ENCODE results near the gene TPSAB1. TPM values are rescaled to one million over a fixed set of nuclear protein-coding genes. Genes with fewer than 3 reads are reported as not detected.
"Not testable (repeated sequence)": the region's sequence is repeated elsewhere in the genome, so short reads cannot be mapped to it uniquely, and the experiment has no call there.

Gene TPSAB1
- polyA plus RNA-seq, 3 donors from 2014 or later: not detected

DNA sequence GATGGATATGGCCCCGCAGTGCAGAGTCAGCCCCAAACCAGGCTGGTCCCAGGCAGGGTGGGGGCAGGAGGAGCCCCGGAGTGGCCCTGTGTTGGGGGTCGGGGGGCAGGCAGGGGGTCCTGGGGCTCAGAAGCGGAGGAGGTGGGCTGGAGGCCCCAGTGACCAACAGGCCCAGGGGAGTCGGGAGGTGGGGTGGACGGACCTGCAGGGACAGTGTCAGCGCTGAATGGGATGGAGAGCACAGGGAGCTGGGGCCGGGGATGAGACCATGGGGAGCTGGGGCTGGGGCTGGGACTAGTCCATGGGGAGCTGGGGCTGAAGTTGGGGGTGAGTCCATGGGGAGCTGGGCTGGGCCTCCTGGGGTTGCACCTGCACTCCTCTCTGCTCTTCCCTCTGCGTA is 930 bp upstream of the TPSAB1 start:
- not testable (repeated sequence) for H3K4me3 Mint-ChIP-seq; DNase-seq; H3K9me3 Mint-ChIP-seq; H3K27me3 Mint-ChIP-seq (ENCODE audit: low read depth in 3 of 3); H3K36me3 Mint-ChIP-seq; H3K27ac Mint-ChIP-seq; H3K4me1 Mint-ChIP-seq

DNA sequence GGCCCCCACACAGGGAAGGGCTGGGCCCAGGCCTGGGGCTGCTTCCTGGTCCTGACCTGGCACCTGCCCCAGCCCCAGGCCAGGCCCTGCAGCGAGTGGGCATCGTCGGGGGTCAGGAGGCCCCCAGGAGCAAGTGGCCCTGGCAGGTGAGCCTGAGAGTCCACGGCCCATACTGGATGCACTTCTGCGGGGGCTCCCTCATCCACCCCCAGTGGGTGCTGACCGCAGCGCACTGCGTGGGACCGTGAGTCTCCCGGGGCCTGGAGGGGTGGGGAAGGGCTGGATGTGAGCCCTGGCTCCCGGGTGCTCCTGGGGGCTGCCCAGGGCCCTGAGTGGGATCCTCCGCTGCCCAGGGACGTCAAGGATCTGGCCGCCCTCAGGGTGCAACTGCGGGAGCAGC is 576 bp downstream of the TPSAB1 start:
- not testable (repeated sequence) for H3K9me3 Mint-ChIP-seq; H3K27ac Mint-ChIP-seq; H3K4me3 Mint-ChIP-seq; H3K36me3 Mint-ChIP-seq; DNase-seq; H3K27me3 Mint-ChIP-seq (ENCODE audit: low read depth in 3 of 3)
- peaks cover 11 to 16% of the 10 kb centered on the region in 2 donors for H3K4me1 Mint-ChIP-seq

DNA sequence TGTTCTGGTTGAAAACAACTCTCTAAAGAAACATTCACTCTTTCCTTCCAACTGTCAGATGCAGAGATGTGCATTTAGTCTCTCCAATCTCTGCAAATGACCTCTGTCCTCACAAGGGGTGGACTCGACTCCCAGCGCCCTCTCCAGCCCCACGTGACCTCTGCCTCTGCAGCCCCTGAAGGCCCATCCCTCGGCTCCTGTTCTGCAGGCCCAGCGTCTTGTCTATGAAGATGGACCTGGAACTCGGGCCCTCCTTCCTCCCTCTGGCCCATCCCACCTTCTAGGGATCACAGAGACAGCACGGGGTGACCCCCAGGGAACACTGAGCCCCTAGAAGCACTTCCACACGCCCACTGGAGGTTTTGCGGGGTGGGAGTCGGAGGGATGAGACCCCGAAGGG is 2.9 kb downstream of the TPSAB1 start:
- H3K4me1 Mint-ChIP-seq: peaks cover 11 to 20% of the 10 kb centered on the region in 2 donors
- H3K27ac Mint-ChIP-seq; DNase-seq; H3K9me3 Mint-ChIP-seq; H3K27me3 Mint-ChIP-seq (ENCODE audit: low read depth in 3 of 3); H3K4me3 Mint-ChIP-seq; H3K36me3 Mint-ChIP-seq: not testable (repeated sequence)

DNA sequence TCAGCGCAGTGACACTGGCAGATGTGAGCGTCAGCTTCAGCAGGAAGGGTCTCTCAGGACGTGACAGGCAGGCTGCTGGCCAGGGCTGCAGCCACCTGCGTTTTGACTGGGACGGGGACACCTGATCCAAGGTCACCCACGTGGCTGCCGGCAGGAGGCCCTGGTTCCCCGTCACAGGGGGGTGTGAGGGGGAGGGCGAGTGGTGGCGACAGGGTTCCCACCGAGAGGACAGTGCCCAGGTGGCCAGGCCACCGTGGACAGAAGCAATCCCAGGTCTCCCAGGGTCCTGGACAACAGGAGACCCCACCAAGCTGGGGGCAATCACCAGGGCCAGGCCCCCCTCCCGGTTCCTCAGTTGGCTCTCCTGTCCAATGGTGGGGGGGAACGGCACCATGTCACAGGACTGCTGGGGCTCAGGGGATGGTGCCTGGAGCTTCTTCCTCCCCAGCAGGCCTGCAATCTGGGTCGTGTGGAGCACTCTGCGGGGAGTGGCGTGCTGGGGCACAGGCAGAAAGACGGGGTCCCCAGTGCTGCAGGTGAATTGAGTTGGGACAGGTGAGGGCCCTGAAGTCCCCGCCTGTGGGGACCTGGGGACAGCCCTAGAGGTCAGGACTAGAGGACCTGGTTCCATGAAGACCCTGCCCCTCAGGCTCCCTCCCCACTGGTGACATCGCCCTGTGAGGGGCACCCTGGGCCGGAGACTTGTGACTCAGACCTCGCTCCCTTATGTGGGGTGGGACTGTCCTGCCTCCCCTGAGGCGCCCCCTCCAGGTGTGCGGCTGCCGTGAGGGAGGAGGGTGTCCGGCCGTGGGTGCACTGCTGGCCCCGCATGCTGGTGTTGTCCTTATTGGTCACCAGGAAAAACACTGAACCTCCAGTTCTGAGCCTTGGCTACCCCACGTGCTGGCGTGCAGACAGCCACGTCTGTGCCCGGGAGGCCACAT is 3.7 kb downstream of the TPSAB1 start:
- not testable (repeated sequence) for H3K27ac Mint-ChIP-seq; H3K36me3 Mint-ChIP-seq; H3K27me3 Mint-ChIP-seq (ENCODE audit: low read depth in 3 of 3); H3K9me3 Mint-ChIP-seq; DNase-seq; H3K4me3 Mint-ChIP-seq
- peaks cover 11 to 20% of the 10 kb centered on the region in 2 donors for H3K4me1 Mint-ChIP-seq

DNA sequence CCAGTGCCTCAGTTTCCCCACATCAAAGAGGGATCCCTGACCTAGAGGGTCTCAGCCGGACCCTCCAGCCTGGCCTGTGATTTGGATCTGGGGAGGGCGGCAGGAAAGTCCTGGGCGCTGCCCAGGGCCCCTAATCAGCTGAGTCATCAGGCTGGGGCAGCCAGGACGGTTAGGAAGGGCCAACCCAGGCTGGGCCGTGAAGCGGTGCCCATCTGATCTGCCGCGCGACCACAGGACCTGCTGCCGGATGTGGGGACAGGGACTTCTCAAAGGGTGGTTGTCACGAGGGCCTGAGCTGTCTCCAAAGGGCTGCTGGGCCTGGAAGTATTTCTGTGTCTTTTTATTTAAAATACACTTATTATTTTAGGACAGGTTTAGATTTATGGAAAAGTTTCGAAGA is 4.4 kb downstream of the TPSAB1 start:
- H3K27me3 Mint-ChIP-seq (ENCODE audit: low read depth in 3 of 3): peaks cover 4% of the 10 kb centered on the region in 3 donors
- no peaks in the 10 kb centered on the region for H3K9me3 Mint-ChIP-seq
- peak; percentile 36 to 60 (median 45) for DNase-seq
- peaks cover 11 to 20% of the 10 kb centered on the region in 2 donors for H3K4me1 Mint-ChIP-seq
- H3K36me3 Mint-ChIP-seq: no peaks in the 10 kb centered on the region
- H3K4me3 Mint-ChIP-seq: peak overlapping the region in 3 of 5 donors; percentile 22 to 33 (median 26)
- peak overlapping the region in 3 of 6 donors; percentile 31 to 49 (median 34) for H3K27ac Mint-ChIP-seq

DNA sequence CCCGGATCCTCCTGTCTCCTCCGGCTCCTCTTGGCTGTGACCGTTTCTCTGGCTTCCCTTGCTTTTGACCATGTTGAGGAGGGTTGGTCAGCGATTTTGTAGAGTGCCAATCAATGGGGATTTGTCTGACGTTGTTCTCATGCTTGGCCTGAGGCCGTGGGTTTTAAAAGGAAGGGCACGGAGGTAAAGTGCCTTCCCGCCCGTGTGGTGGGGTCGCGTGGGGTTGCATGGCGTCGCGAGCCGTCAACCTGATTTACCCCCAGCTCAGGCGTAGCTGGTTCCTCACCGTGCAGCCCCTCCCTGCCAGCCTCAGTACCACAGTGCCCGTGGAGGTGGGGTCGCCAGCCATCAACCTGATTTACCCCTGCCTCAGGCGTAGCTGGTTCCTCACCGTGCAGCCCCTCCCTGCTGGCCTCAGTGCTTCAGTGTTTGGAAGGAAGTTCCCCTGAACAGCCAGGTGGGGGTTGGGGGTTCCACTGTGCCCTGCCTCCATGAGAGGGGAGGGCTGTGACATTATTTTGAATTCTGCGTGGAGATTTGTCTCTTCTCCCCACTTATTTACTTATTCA is 5.0 kb downstream of the TPSAB1 start:
- H3K27me3 Mint-ChIP-seq (ENCODE audit: low read depth in 3 of 3): peaks cover 4% of the 10 kb centered on the region in 3 donors

DNA sequence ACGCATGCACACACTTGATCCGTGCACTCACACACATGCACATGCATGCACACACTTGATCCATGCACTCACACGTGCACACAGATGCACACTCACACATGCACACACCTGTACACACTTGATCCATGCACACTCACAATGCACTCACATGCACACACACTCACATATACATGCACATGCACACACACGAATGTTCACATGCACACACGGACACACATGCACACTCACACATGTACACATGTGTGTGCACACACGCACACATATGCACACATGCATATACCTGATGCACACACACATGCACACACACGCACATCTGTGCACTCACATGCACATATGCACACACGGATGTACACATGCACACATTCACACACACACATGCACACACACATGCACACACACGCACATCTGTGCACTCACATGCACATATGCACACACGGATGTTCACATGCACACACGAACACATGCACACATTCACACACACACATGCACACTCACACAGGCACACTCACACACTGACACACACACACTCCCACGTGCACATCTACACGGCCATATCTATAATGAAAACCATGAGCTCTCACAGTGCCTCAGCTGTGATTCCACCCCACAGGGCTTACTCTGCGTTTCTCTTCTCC is 7.5 kb downstream of the TPSAB1 start:
- not testable (repeated sequence) for H3K36me3 Mint-ChIP-seq; H3K27me3 Mint-ChIP-seq (ENCODE audit: low read depth in 3 of 3); H3K4me3 Mint-ChIP-seq; H3K9me3 Mint-ChIP-seq; DNase-seq
- Mint-ChIP-seq H3K4me1 (peaks cover 11 to 20% of the 10 kb centered on the region in 2 donors), H3K27ac (peak overlapping the region in 1 of 6 donors; percentile 55)

More for the DNA sequence above, 5.0 kb downstream of the TPSAB1 start:
- no peaks in the 10 kb centered on the region for H3K36me3 Mint-ChIP-seq
- H3K4me3 Mint-ChIP-seq: peak overlapping the region; percentile 22 to 61 (median 46)
- no peak for DNase-seq
- no peaks in the 10 kb centered on the region for H3K9me3 Mint-ChIP-seq
- peaks cover 11 to 20% of the 10 kb centered on the region in 2 donors for H3K4me1 Mint-ChIP-seq
- H3K27ac Mint-ChIP-seq: peak overlapping the region in 3 of 6 donors; percentile 49 to 82 (median 80)

DNA sequence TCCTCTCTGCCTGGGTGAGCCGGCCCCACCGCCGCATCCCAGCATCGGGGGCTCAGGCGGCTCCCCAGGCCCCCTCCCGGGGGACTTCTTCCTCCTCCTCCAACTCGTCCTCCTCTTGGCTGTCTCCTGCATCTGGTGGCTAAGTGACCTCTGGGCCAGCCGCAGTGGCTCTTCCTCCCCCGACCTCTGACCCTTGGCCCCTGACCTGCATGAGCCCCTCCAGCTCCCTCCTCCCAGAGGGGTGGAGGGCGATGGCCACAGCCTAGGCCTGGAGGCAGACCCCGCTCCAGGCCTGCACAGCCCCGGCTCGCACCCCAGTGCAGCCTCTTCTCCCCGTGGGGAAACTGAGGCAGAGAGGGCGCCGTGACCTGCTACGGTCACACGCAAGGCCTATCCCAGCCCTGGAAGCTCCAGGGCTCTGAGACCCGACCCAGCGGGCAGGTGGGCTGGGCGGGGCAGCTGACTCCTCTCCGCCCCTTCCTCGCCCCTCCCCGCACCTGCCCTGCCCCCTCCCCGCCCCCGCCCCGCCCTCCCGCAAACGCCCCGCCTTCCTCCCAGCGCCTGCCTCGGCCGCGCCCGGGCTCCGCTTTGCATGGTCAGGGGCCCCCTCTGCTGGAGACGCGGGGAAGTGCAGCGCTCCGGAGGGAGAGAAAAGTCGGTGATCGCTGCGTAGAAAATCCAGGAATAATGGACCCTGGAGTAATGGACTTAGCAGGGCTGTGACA is 8.7 kb downstream of the TPSAB1 start:
- not testable (repeated sequence) for H3K27ac Mint-ChIP-seq; DNase-seq; H3K9me3 Mint-ChIP-seq; H3K27me3 Mint-ChIP-seq (ENCODE audit: low read depth in 3 of 3); H3K4me3 Mint-ChIP-seq; H3K36me3 Mint-ChIP-seq
- peaks cover 11 to 20% of the 10 kb centered on the region in 2 donors for H3K4me1 Mint-ChIP-seq

DNA sequence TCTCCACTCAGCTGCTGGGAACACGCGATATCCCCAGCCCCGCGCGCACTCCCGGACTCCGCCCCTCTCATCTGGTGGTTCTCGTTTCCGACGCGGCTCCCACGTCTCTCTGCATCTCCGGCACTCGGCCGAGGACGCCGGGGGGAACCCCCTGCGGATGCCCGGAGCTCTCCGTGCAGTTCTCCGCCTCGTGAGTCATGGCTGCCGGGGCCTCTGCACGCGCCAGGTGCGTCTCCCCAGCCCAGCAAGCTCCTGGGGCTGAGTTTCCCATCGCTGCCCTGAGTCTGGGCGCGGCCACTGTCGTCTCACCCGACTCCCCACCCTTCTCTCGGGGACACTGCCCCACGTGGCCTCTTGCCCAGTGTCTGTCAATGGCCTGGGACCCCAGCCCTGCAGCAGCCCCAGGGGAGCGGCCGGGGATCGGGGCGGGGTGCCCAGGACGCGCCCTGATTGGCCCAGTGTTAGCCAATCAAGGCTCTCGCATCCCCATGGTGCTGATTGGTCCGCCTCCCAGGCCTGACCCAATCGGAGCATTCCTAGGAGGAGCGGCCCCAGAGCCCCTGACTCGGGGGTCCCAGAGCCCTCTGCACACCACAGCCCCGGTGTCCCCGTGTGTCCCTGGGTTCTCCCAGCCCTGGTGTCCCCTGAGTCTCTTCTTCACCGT is 13.3 kb downstream of the TPSAB1 start:
- H3K4me3 Mint-ChIP-seq; H3K36me3 Mint-ChIP-seq; H3K27ac Mint-ChIP-seq; H3K27me3 Mint-ChIP-seq (ENCODE audit: low read depth in 3 of 3); DNase-seq; H3K4me1 Mint-ChIP-seq; H3K9me3 Mint-ChIP-seq: not testable (repeated sequence)

DNA sequence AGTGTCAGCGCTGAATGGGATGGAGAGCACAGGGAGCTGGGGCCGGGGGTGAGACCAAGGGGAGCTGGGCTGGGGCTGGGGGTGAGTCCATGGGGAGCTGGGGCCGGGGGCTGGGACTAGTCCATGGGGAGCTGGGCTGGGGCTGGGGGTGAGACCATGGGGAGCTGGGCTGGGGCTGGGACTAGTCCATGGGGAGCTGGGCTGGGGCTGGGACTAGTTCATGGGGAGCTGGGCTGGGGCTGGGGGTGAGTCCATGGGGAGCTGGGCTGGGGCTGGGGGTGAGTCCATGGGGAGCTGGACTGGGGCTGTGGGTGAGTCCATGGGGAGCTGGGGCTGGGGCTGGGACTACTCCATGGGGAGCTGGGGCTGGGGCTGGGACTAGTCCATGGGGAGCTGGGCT is 14.3 kb downstream of the TPSAB1 start:
- H3K4me1 Mint-ChIP-seq; H3K4me3 Mint-ChIP-seq; H3K27ac Mint-ChIP-seq; H3K27me3 Mint-ChIP-seq (ENCODE audit: low read depth in 3 of 3); H3K9me3 Mint-ChIP-seq; H3K36me3 Mint-ChIP-seq; DNase-seq: not testable (repeated sequence)

DNA sequence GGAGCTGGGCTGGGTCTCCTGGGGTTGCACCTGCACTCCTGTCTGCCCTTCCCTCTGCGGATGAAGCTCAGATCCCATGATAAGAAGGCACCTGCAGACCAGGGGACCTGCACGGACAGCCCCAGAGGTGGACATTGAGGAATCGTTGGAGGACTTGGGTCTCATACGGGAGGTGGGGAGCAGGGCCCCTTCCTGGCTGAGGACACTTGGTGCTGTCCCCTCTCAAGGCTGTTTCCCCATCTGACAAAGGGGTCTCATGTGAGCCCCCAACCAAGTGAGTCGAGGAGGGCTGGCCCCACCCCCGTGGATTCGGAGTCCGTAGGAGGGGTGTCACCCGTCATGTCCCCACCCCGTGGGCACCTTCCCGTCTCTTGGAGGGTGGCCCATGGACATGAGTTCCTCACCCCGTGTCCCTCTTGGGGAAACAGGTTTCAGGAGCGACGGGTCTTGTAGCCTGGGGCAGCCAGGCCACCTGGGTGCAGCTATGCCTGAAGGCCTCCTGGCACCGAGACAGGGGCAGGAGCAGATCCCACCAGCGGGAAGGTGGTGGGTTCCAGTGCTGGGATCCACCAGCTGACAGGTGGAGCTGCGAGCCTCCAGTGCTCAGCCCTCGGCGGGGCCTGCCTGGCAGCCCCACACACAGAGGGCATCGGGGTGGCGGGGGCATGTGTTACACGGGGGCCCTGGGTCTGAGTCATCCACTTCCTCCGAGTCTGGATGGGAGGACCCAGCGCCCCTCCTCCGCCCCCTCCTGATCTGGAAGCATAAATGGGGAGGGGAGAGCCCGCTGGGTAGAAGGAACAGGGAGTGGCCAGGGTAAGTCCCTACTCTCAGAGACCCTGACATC is 15.0 kb downstream of the TPSAB1 start, which contains the start of gene TPSD1:
TSS of gene TPSD1 (plus strand) at position 794 of the 847 bp plus-strand sequence. CDS start 212 bp downstream, outside the sequence.
- not testable (repeated sequence) for H3K27me3 Mint-ChIP-seq (ENCODE audit: low read depth in 3 of 3); H3K4me3 Mint-ChIP-seq

DNA sequence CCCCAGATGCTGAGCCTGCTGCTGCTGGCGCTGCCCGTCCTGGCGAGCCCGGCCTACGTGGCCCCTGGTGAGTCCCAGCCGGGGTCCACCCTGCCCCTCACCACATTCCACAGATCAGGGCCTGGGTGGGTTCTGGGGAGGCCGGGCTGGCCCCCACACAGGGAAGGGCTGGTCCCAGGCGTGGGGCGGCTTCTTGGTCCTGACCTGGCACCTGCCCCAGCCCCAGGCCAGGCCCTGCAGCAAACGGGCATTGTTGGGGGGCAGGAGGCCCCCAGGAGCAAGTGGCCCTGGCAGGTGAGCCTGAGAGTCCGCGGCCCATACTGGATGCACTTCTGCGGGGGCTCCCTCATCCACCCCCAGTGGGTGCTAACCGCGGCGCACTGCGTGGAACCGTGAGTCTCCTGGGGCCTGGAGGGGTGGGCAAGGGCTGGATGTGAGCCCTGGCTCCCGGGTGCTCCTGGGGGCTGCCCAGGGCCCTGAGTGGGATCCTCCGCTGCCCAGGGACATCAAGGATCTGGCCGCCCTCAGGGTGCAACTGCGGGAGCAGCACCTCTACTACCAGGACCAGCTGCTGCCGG is 15.9 kb downstream of the TPSAB1 start:
- not testable (repeated sequence) for H3K36me3 Mint-ChIP-seq

More for the DNA sequence above, 15.0 kb downstream of the TPSAB1 start, which contains the start of gene TPSD1:
- not testable (repeated sequence) for H3K9me3 Mint-ChIP-seq, H3K36me3 Mint-ChIP-seq, H3K4me1 Mint-ChIP-seq, DNase-seq, H3K27ac Mint-ChIP-seq

More for the DNA sequence above, 15.9 kb downstream of the TPSAB1 start:
- not testable (repeated sequence) for H3K4me1 Mint-ChIP-seq; H3K27me3 Mint-ChIP-seq (ENCODE audit: low read depth in 3 of 3); H3K9me3 Mint-ChIP-seq; DNase-seq; H3K27ac Mint-ChIP-seq; H3K4me3 Mint-ChIP-seq
